ENCODE data around the gene LCT.

GRCh38 chr2:135773319-135773718, 63.7 kb downstream of the LCT start:
- TF ChIP-seq, protein P1, sequence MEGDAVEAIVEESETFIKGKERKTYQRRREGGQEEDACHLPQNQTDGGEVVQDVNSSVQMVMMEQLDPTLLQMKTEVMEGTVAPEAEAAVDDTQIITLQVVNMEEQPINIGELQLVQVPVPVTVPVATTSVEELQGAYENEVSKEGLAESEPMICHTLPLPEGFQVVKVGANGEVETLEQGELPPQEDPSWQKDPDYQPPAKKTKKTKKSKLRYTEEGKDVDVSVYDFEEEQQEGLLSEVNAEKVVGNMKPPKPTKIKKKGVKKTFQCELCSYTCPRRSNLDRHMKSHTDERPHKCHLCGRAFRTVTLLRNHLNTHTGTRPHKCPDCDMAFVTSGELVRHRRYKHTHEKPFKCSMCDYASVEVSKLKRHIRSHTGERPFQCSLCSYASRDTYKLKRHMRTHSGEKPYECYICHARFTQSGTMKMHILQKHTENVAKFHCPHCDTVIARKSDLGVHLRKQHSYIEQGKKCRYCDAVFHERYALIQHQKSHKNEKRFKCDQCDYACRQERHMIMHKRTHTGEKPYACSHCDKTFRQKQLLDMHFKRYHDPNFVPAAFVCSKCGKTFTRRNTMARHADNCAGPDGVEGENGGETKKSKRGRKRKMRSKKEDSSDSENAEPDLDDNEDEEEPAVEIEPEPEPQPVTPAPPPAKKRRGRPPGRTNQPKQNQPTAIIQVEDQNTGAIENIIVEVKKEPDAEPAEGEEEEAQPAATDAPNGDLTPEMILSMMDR (conservative IDR thresholded peaks at IDR 0.05; ENCODE audit: low read depth, low read length), result no peak
- TF ChIP-seq EZH2 (IDR thresholded peaks at IDR 0.05; ENCODE audit: low read length, unreplicated experiment), result no peak
